ENCODE results near the gene LMX1B. TPM values are rescaled to one million over a fixed set of nuclear protein-coding genes. Genes with fewer than 3 reads are reported as not detected.

Gene LMX1B
- total RNA-seq, 2 experiments from 2014 or later = not detected

- no peak overlapping the region for H3K4me3 Mint-ChIP-seq
- no peaks in the 10 kb centered on the region for H3K36me3 Mint-ChIP-seq (ENCODE audit: low read depth)
- DNase-seq (no peak), ATAC-seq (no peak)
- ChIA-PET CTCF (no interaction called here), POLR2A (no interaction called here)
- H3K4me1 Mint-ChIP-seq (ENCODE audit: low read depth) = peaks cover 10% of the 10 kb centered on the region
- no peak overlapping the region for H3K27ac Mint-ChIP-seq
- H3K9me3 Mint-ChIP-seq (ENCODE audit: insufficient read depth) = no peaks in the 10 kb centered on the region
- peaks cover 59% of the 10 kb centered on the region for H3K27me3 Mint-ChIP-seq (ENCODE audit: low read depth)
Observed at GRCh38 chr9:126630458-126631237, 16.9 kb downstream of the LMX1B start.

GRCh38 chr9:126631254-126631653, 17.5 kb downstream of the LMX1B start:
- ChIA-PET POLR2A (no interaction called here), CTCF (no interaction called here)
- no peak for DNase-seq
- peaks cover 55% of the 10 kb centered on the region for H3K27me3 Mint-ChIP-seq (ENCODE audit: low read depth)
- H3K36me3 Mint-ChIP-seq (ENCODE audit: low read depth) = no peaks in the 10 kb centered on the region
- H3K4me3 Mint-ChIP-seq = no peak overlapping the region
- no peaks in the 10 kb centered on the region for H3K9me3 Mint-ChIP-seq (ENCODE audit: insufficient read depth)
- H3K27ac Mint-ChIP-seq = no peak overlapping the region
- ATAC-seq = no peak
- peaks cover 4% of the 10 kb centered on the region for H3K4me1 Mint-ChIP-seq (ENCODE audit: low read depth)

- ATAC-seq = no peak
- CTCF ChIA-PET = no interaction called here
- peaks cover 5% of the 10 kb centered on the region for H3K4me1 Mint-ChIP-seq (ENCODE audit: low read depth)
- peaks cover 52% of the 10 kb centered on the region for H3K27me3 Mint-ChIP-seq (ENCODE audit: low read depth)
- H3K36me3 Mint-ChIP-seq (ENCODE audit: low read depth) = no peaks in the 10 kb centered on the region
- H3K4me3 Mint-ChIP-seq = no peak overlapping the region
- no peaks in the 10 kb centered on the region for H3K9me3 Mint-ChIP-seq (ENCODE audit: insufficient read depth)
- DNase-seq = no peak
- POLR2A ChIA-PET = no interaction called here
- H3K27ac Mint-ChIP-seq = no peak overlapping the region
Observed at GRCh38 chr9:126633881-126634558, 20.3 kb downstream of the LMX1B start.

- Mint-ChIP-seq H3K4me3 (no peak overlapping the region), H3K4me1 (ENCODE audit: low read depth) (peaks cover 5% of the 10 kb centered on the region), H3K36me3 (ENCODE audit: low read depth) (no peaks in the 10 kb centered on the region), H3K27ac (no peak overlapping the region), H3K27me3 (ENCODE audit: low read depth) (peaks cover 51% of the 10 kb centered on the region), H3K9me3 (ENCODE audit: insufficient read depth) (no peaks in the 10 kb centered on the region)
- no peak for DNase-seq
- ChIA-PET CTCF (no interaction called here), POLR2A (no interaction called here)
- no peak for ATAC-seq
Observed at GRCh38 chr9:126635061-126635460, 21.3 kb downstream of the LMX1B start.

- DNase-seq = no peak
- ChIA-PET CTCF (no interaction called here), POLR2A (no interaction called here)
- H3K27ac Mint-ChIP-seq = no peak overlapping the region
- H3K27me3 Mint-ChIP-seq (ENCODE audit: low read depth) = peaks cover 48% of the 10 kb centered on the region
- no peaks in the 10 kb centered on the region for H3K36me3 Mint-ChIP-seq (ENCODE audit: low read depth)
- ATAC-seq = no peak
- H3K4me3 Mint-ChIP-seq = no peak overlapping the region
- H3K9me3 Mint-ChIP-seq (ENCODE audit: insufficient read depth) = no peaks in the 10 kb centered on the region
- peaks cover 5% of the 10 kb centered on the region for H3K4me1 Mint-ChIP-seq (ENCODE audit: low read depth)
Observed at GRCh38 chr9:126635661-126636439, 22.1 kb downstream of the LMX1B start.

- ChIA-PET CTCF (no interaction called here), POLR2A (interaction anchor here (1.0 kb wide), 1 partner anchor 19 kb away, joined by 3 read pairs; no protein-coding TSS in a partner anchor)
- Mint-ChIP-seq H3K36me3 (ENCODE audit: low read depth) (no peaks in the 10 kb centered on the region), H3K4me3 (no peak overlapping the region), H3K27me3 (ENCODE audit: low read depth) (peaks cover 47% of the 10 kb centered on the region), H3K4me1 (ENCODE audit: low read depth) (peaks cover 5% of the 10 kb centered on the region), H3K9me3 (ENCODE audit: insufficient read depth) (no peaks in the 10 kb centered on the region), H3K27ac (no peak overlapping the region)
- ATAC-seq (no peak), DNase-seq (peak; percentile 28)
Observed at GRCh38 chr9:126636983-126637798, 23.5 kb downstream of the LMX1B start.

GRCh38 chr9:126638571-126639132, 24.9 kb downstream of the LMX1B start:
- no peak for ATAC-seq
- ChIA-PET POLR2A (interaction anchor here (0.6 to 1.0 kb wide), 2 partner anchors 9 to 17 kb away, joined by 3 read pairs; no protein-coding TSS in a partner anchor), CTCF (interaction anchor here (1.4 kb wide), 1 partner anchor 52 kb away, joined by 4 read pairs; no protein-coding TSS in a partner anchor)
- DNase-seq = no peak
- peaks cover 54% of the 10 kb centered on the region for H3K27me3 Mint-ChIP-seq (ENCODE audit: low read depth)
- no peak overlapping the region for H3K27ac Mint-ChIP-seq
- peaks cover 5% of the 10 kb centered on the region for H3K4me1 Mint-ChIP-seq (ENCODE audit: low read depth)
- H3K36me3 Mint-ChIP-seq (ENCODE audit: low read depth) = no peaks in the 10 kb centered on the region
- H3K9me3 Mint-ChIP-seq (ENCODE audit: insufficient read depth) = no peaks in the 10 kb centered on the region
- H3K4me3 Mint-ChIP-seq = no peak overlapping the region

GRCh38 chr9:126639318-126640000, 25.7 kb downstream of the LMX1B start:
- no peaks in the 10 kb centered on the region for H3K9me3 Mint-ChIP-seq (ENCODE audit: insufficient read depth)
- peaks cover 5% of the 10 kb centered on the region for H3K4me1 Mint-ChIP-seq (ENCODE audit: low read depth)
- peaks cover 59% of the 10 kb centered on the region for H3K27me3 Mint-ChIP-seq (ENCODE audit: low read depth)
- H3K4me3 Mint-ChIP-seq = no peak overlapping the region
- DNase-seq (no peak), ATAC-seq (no peak)
- ChIA-PET POLR2A (no interaction called here), CTCF (interaction anchor here (1.0 to 1.4 kb wide), 2 partner anchors 51 to 67 kb away, joined by 4 to 5 read pairs; no protein-coding TSS in a partner anchor)
- H3K27ac Mint-ChIP-seq = no peak overlapping the region
- H3K36me3 Mint-ChIP-seq (ENCODE audit: low read depth) = no peaks in the 10 kb centered on the region

- Mint-ChIP-seq H3K9me3 (ENCODE audit: insufficient read depth) (no peaks in the 10 kb centered on the region), H3K36me3 (ENCODE audit: low read depth) (no peaks in the 10 kb centered on the region), H3K4me1 (ENCODE audit: low read depth) (peaks cover 5% of the 10 kb centered on the region), H3K4me3 (no peak overlapping the region), H3K27ac (no peak overlapping the region), H3K27me3 (ENCODE audit: low read depth) (peaks cover 60% of the 10 kb centered on the region)
- ChIA-PET POLR2A (no interaction called here), CTCF (no interaction called here)
- DNase-seq (no peak), ATAC-seq (no peak)
Observed at GRCh38 chr9:126641118-126641851, 27.6 kb downstream of the LMX1B start.

- DNase-seq (no peak), ATAC-seq (no peak)
- Mint-ChIP-seq H3K27me3 (ENCODE audit: low read depth) (peaks cover 57% of the 10 kb centered on the region), H3K4me3 (no peak overlapping the region), H3K27ac (no peak overlapping the region), H3K36me3 (ENCODE audit: low read depth) (no peaks in the 10 kb centered on the region), H3K9me3 (ENCODE audit: insufficient read depth) (no peaks in the 10 kb centered on the region), H3K4me1 (ENCODE audit: low read depth) (peaks cover 5% of the 10 kb centered on the region)
- ChIA-PET CTCF (no interaction called here), POLR2A (no interaction called here)
Observed at GRCh38 chr9:126642010-126642744, 28.4 kb downstream of the LMX1B start.

Measured in activated CD8-positive, alpha-beta T cell treated with anti-CD3 and anti-CD28 coated beads, Interleukin-2, amount 10 ng/mL, durations not matched to agents 7 days and 5 days (primary cell).